Uterus (tissue), 2 donors: Measurements from ENCODE around the gene ADNP.

ENCODE experiments used
- CTCF ChIP-seq, 4 experiments: fragments of 200-600 bp in 2 of 4; fragments of 450-650 bp in 2 of 4; sonication (generic) in 2 of 4; IDR thresholded peaks; one replicate each; pipeline ENCODE4 v1.5.1; 2016 to 2019; ENCODE audit warnings: antibody characterized with exemption in 4 of 4, mild to moderate bottlenecking in 2 of 4, moderate library complexity in 1 of 4
- POLR2A ChIP-seq, 2 donors: fragments of 450-650 bp; IDR thresholded peaks; one replicate each; pipeline ENCODE4 v1.6.1; 2016; ENCODE audit warnings: antibody characterized with exemption in 2 of 2, mild to moderate bottlenecking in 1 of 2, moderate library complexity in 1 of 2

- TF ChIP-seq CTCF (IDR thresholded peaks at IDR 0.05) (no peak), POLR2A (IDR thresholded peaks at IDR 0.05) (no peak)
These were observed 6.8 kb downstream of the ADNP start for GRCh38 chr20:50924261-50924920.
